ENCODE data around the gene PRKCQ. TPM values are rescaled to one million over a fixed set of nuclear protein-coding genes. Genes with fewer than 3 reads are reported as not detected.
A peak's percentile ranks its signal among the peaks of the same experiment; 100 is the strongest.

Gene PRKCQ
- total and polyA plus RNA-seq, 3 experiments from 2014 or later: 44.1 to 55.3 (median 46.7) TPM

- Histone ChIP-seq H3K4me1 (ENCODE audit: insufficient read depth, low read length) (peaks cover 65% of the 10 kb centered on the region), H3K9me3 (ENCODE audit: low read length) (no peaks in the 10 kb centered on the region), H3K4me3 (ENCODE audit: low read length) (peak overlapping the region; percentile 79), H3K27me3 (ENCODE audit: insufficient read depth, low read length, poor library complexity, severe bottlenecking) (no peaks in the 10 kb centered on the region), H3K36me3 (ENCODE audit: insufficient read depth, low read length) (no peaks in the 10 kb centered on the region), H3K27ac (ENCODE audit: low read depth, low read length) (peak overlapping the region; percentile 78)
- no peak for DNase-seq
- H3K27ac Mint-ChIP-seq: peak overlapping the region; percentile 83 to 99 (median 94)
- ChIA-PET CTCF (interaction anchor here (0.7 to 3.3 kb wide), 7 partner anchors 11 to 133 kb away, joined by 3 to 15 read pairs (median 6); no protein-coding TSS in a partner anchor), POLR2A (interaction anchor here (0.9 to 1.8 kb wide), 7 partner anchors 14 to 106 kb away, joined by 3 to 11 read pairs (median 4); no protein-coding TSS in a partner anchor)
- peaks cover 65 to 70% (median 70%) of the 10 kb centered on the region in 3 donors for H3K4me1 Mint-ChIP-seq
- peak overlapping the region; percentile 88 to 94 (median 91) for H3K4me3 Mint-ChIP-seq
- H3K36me3 Mint-ChIP-seq: peaks cover 10 to 54% (median 13%) of the 10 kb centered on the region in 3 donors
- H3K9me3 Mint-ChIP-seq: no peaks in the 10 kb centered on the region
- H3K27me3 Mint-ChIP-seq: no peaks in the 10 kb centered on the region
Observed at GRCh38 chr10:6579183-6579903, 733 bp downstream of the PRKCQ start.

GRCh38 chr10:6578795-6579182 is 1.3 kb downstream of the PRKCQ start:
- ChIA-PET CTCF (interaction anchor here (0.7 to 3.3 kb wide), 18 partner anchors 12 to 132 kb away, joined by 3 to 22 read pairs (median 4); no protein-coding TSS in a partner anchor), POLR2A (interaction anchor here (0.9 to 2.1 kb wide), 7 partner anchors 12 to 48 kb away, joined by 3 to 11 read pairs (median 3); no protein-coding TSS in a partner anchor)
- H3K9me3 Mint-ChIP-seq: no peaks in the 10 kb centered on the region
- H3K27ac ChIP-seq (ENCODE audit: low read depth, low read length): peak overlapping the region; percentile 78
- peak overlapping the region; percentile 79 for H3K4me3 ChIP-seq (ENCODE audit: low read length)
- no peaks in the 10 kb centered on the region for H3K36me3 ChIP-seq (ENCODE audit: insufficient read depth, low read length)
- no peaks in the 10 kb centered on the region for H3K9me3 ChIP-seq (ENCODE audit: low read length)
- H3K4me3 Mint-ChIP-seq: peak overlapping the region; percentile 88 to 94 (median 91)
- H3K36me3 Mint-ChIP-seq: peaks cover 6 to 50% (median 8%) of the 10 kb centered on the region in 3 donors
- peak overlapping the region; percentile 83 to 99 (median 92) for H3K27ac Mint-ChIP-seq
- DNase-seq: no peak
- H3K27me3 Mint-ChIP-seq: no peaks in the 10 kb centered on the region
- H3K4me1 Mint-ChIP-seq: peaks cover 62 to 70% (median 70%) of the 10 kb centered on the region in 3 donors
- peaks cover 67% of the 10 kb centered on the region for H3K4me1 ChIP-seq (ENCODE audit: insufficient read depth, low read length)
- no peaks in the 10 kb centered on the region for H3K27me3 ChIP-seq (ENCODE audit: insufficient read depth, low read length, poor library complexity, severe bottlenecking)

- Mint-ChIP-seq H3K4me1 (peaks cover 62 to 70% (median 70%) of the 10 kb centered on the region in 3 donors), H3K4me3 (peak overlapping the region; percentile 88 to 94 (median 91)), H3K27ac (peak overlapping the region; percentile 83 to 99 (median 92)), H3K36me3 (peaks cover 4 to 50% (median 5%) of the 10 kb centered on the region in 3 donors), H3K27me3 (no peaks in the 10 kb centered on the region), H3K9me3 (no peaks in the 10 kb centered on the region)
- Histone ChIP-seq H3K9me3 (ENCODE audit: low read length) (no peaks in the 10 kb centered on the region), H3K27ac (ENCODE audit: low read depth, low read length) (peak overlapping the region; percentile 78), H3K4me1 (ENCODE audit: insufficient read depth, low read length) (peaks cover 67% of the 10 kb centered on the region), H3K4me3 (ENCODE audit: low read length) (peak overlapping the region; percentile 79), H3K36me3 (ENCODE audit: insufficient read depth, low read length) (no peaks in the 10 kb centered on the region), H3K27me3 (ENCODE audit: insufficient read depth, low read length, poor library complexity, severe bottlenecking) (no peaks in the 10 kb centered on the region)
- POLR2A ChIA-PET: interaction anchor here (0.8 to 2.1 kb wide), 9 partner anchors 13 to 168 kb away, joined by 3 to 11 read pairs (median 4); no protein-coding TSS in a partner anchor
- DNase-seq: peak in 1 of 5 donors; percentile 39
- CTCF ChIA-PET: interaction anchor here (0.6 to 3.3 kb wide), 20 partner anchors 11 to 135 kb away, joined by 3 to 22 read pairs (median 4); no protein-coding TSS in a partner anchor
Observed at GRCh38 chr10:6578251-6578771, 1.8 kb downstream of the PRKCQ start.

- peak overlapping the region; percentile 19 for H3K4me3 ChIP-seq (ENCODE audit: low read length)
- H3K36me3 Mint-ChIP-seq: peaks cover 0 to 43% (median 6%) of the 10 kb centered on the region in 3 donors
Observed at GRCh38 chr10:6576326-6576725, 3.8 kb downstream of the PRKCQ start.

GRCh38 chr10:6574664-6575176 is 5.4 kb downstream of the PRKCQ start:
- H3K27me3 Mint-ChIP-seq: no peaks in the 10 kb centered on the region
- Histone ChIP-seq H3K27ac (ENCODE audit: low read depth, low read length) (no peak overlapping the region), H3K4me3 (ENCODE audit: low read length) (no peak overlapping the region), H3K4me1 (ENCODE audit: insufficient read depth, low read length) (peaks cover 76% of the 10 kb centered on the region), H3K36me3 (ENCODE audit: insufficient read depth, low read length) (no peaks in the 10 kb centered on the region), H3K27me3 (ENCODE audit: insufficient read depth, low read length, poor library complexity, severe bottlenecking) (no peaks in the 10 kb centered on the region), H3K9me3 (ENCODE audit: low read length) (no peaks in the 10 kb centered on the region)
- no peaks in the 10 kb centered on the region for H3K9me3 Mint-ChIP-seq
- peaks cover 75 to 84% (median 83%) of the 10 kb centered on the region in 3 donors for H3K4me1 Mint-ChIP-seq
- no peak for DNase-seq
- H3K27ac Mint-ChIP-seq: peak overlapping the region; percentile 63 to 89 (median 84)
- H3K36me3 Mint-ChIP-seq: peaks cover 0 to 51% (median 12%) of the 10 kb centered on the region in 3 donors
- ChIA-PET CTCF (interaction anchor here (0.8 to 1.4 kb wide), 4 partner anchors 32 to 129 kb away, joined by 3 to 4 read pairs (median 3); no protein-coding TSS in a partner anchor), POLR2A (no interaction called here)
- peak overlapping the region; percentile 44 to 78 (median 76) for H3K4me3 Mint-ChIP-seq

More at GRCh38 chr10:6576326-6576725, 3.8 kb downstream of the PRKCQ start:
- Mint-ChIP-seq H3K4me1 (peaks cover 63 to 70% (median 70%) of the 10 kb centered on the region in 3 donors), H3K27me3 (no peaks in the 10 kb centered on the region), H3K27ac (peak overlapping the region; percentile 39 to 95 (median 80)), H3K9me3 (no peaks in the 10 kb centered on the region), H3K4me3 (peak overlapping the region; percentile 76 to 84 (median 78))
- Histone ChIP-seq H3K27ac (ENCODE audit: low read depth, low read length) (no peak overlapping the region), H3K27me3 (ENCODE audit: insufficient read depth, low read length, poor library complexity, severe bottlenecking) (no peaks in the 10 kb centered on the region), H3K36me3 (ENCODE audit: insufficient read depth, low read length) (no peaks in the 10 kb centered on the region), H3K9me3 (ENCODE audit: low read length) (no peaks in the 10 kb centered on the region), H3K4me1 (ENCODE audit: insufficient read depth, low read length) (peaks cover 61% of the 10 kb centered on the region)
- CTCF ChIA-PET: interaction anchor here (1.2 to 2.7 kb wide), 3 partner anchors 14 to 103 kb away, joined by 4 to 22 read pairs (median 9); no protein-coding TSS in a partner anchor
- POLR2A ChIA-PET: interaction anchor here (1.1 kb wide), 1 partner anchor 166 kb away, joined by 3 read pairs; no protein-coding TSS in a partner anchor
- no peak for DNase-seq

- H3K27me3 Mint-ChIP-seq: no peaks in the 10 kb centered on the region
- CTCF ChIA-PET: interaction anchor here (1.4 kb wide), 1 partner anchor 97 kb away, joined by 4 read pairs; no protein-coding TSS in a partner anchor
- H3K27me3 ChIP-seq (ENCODE audit: insufficient read depth, low read length, poor library complexity, severe bottlenecking): no peaks in the 10 kb centered on the region
- H3K9me3 Mint-ChIP-seq: no peaks in the 10 kb centered on the region
- peaks cover 0 to 56% (median 18%) of the 10 kb centered on the region in 3 donors for H3K36me3 Mint-ChIP-seq
- DNase-seq: no peak
- no peak overlapping the region for H3K4me3 ChIP-seq (ENCODE audit: low read length)
- POLR2A ChIA-PET: no interaction called here
- H3K9me3 ChIP-seq (ENCODE audit: low read length): no peaks in the 10 kb centered on the region
- peaks cover 81% of the 10 kb centered on the region for H3K4me1 ChIP-seq (ENCODE audit: insufficient read depth, low read length)
- peaks cover 6% of the 10 kb centered on the region for H3K36me3 ChIP-seq (ENCODE audit: insufficient read depth, low read length)
- H3K27ac ChIP-seq (ENCODE audit: low read depth, low read length): no peak overlapping the region
- peak overlapping the region in 1 of 7 donors; percentile 35 for H3K4me3 Mint-ChIP-seq
- peaks cover 88 to 96% (median 91%) of the 10 kb centered on the region in 3 donors for H3K4me1 Mint-ChIP-seq
- H3K27ac Mint-ChIP-seq: peak overlapping the region; percentile 37 to 95 (median 85)
Observed at GRCh38 chr10:6570893-6571292, 9.2 kb downstream of the PRKCQ start.

- Mint-ChIP-seq H3K4me1 (peaks cover 88 to 96% (median 91%) of the 10 kb centered on the region in 3 donors), H3K4me3 (peak overlapping the region in 6 of 7 donors; percentile 9 to 50 (median 44)), H3K9me3 (no peaks in the 10 kb centered on the region), H3K27me3 (no peaks in the 10 kb centered on the region), H3K36me3 (peaks cover 0 to 62% (median 18%) of the 10 kb centered on the region in 3 donors), H3K27ac (peak overlapping the region; percentile 41 to 98 (median 88))
- ChIA-PET POLR2A (no interaction called here), CTCF (interaction anchor here (1.3 to 2.3 kb wide), 2 partner anchors 11 to 124 kb away, joined by 6 to 7 read pairs; no protein-coding TSS in a partner anchor)
- H3K4me1 ChIP-seq (ENCODE audit: insufficient read depth, low read length): peaks cover 81% of the 10 kb centered on the region
- H3K4me3 ChIP-seq (ENCODE audit: low read length): no peak overlapping the region
- DNase-seq: no peak
- H3K27ac ChIP-seq (ENCODE audit: low read depth, low read length): no peak overlapping the region
- no peaks in the 10 kb centered on the region for H3K9me3 ChIP-seq (ENCODE audit: low read length)
- peaks cover 6% of the 10 kb centered on the region for H3K36me3 ChIP-seq (ENCODE audit: insufficient read depth, low read length)
- no peaks in the 10 kb centered on the region for H3K27me3 ChIP-seq (ENCODE audit: insufficient read depth, low read length, poor library complexity, severe bottlenecking)
Observed at GRCh38 chr10:6569259-6569658, 10.8 kb downstream of the PRKCQ start.
